Uterus (tissue), 2 donors: ENCODE results near the gene TRANK1.

Source experiments
- CTCF ChIP-seq, 4 experiments: fragments of 200-600 bp in 2 of 4; fragments of 450-650 bp in 2 of 4; sonication (generic) in 2 of 4; IDR thresholded peaks; one replicate each; pipeline ENCODE4 v1.5.1; 2016 to 2019; ENCODE audit warnings: antibody characterized with exemption in 4 of 4, mild to moderate bottlenecking in 2 of 4, moderate library complexity in 1 of 4
- POLR2A ChIP-seq, 2 donors: fragments of 450-650 bp; IDR thresholded peaks; one replicate each; pipeline ENCODE4 v1.6.1; 2016; ENCODE audit warnings: antibody characterized with exemption in 2 of 2, mild to moderate bottlenecking in 1 of 2, moderate library complexity in 1 of 2

DNA sequence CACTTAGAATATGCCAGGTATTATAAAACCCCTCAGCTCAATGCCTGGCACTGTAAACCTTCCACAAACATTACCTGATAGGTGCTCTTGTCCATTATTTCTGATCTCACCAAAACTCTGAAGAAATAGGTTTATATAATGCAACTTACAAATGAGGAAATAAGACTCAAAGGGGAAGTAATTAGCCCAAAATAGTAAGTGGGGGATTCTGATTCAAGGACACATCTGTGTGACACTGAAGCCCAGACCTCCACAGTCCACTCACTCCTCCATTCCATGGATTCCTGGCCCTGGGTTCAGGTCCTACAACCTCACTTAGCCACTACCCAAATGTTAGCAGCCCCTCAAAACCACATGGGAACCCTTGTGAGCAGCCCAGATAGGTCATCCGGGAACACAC is 49.9 kb downstream of the TRANK1 start:
- TF ChIP-seq CTCF (IDR thresholded peaks at IDR 0.05) = no peak
- TF ChIP-seq POLR2A (IDR thresholded peaks at IDR 0.05) = no peak
